Measurements from ENCODE around the gene SEMA3F.

The SEMA3F gene

DNA sequence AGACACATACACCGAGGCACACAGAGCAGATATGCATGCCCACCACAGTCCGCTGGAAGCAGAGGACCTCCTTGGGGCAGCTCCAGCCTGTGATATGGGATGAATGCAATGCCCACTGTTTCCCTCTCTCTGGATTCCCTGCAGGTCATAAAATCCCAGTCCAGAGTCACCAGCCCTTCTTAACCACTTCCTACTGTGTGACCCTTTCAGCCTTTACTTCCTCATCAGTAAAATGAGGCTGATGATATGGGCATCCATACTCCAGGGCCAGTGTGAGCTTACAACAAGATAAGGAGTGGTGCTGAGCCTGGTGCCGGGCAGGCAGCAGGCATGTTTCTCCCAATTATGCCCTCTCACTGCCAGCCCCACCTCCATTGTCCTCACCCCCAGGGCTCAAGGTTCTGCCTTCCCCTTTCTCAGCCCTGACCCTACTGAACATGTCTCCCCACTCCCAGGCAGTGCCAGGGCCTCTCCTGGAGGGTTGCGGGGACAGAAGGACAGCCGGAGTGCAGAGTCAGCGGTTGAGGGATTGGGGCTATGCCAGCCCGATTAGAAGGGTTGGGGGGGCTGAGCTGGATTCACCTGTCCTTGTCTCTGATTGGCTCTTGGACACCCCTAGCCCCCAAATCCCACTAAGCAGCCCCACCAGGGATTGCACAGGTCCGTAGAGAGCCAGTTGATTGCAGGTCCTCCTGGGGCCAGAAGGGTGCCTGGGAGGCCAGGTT lies 36.0 kb downstream of the SEMA3F start, which contains the start of gene GNAT1:
Gene GNAT1, plus strand, starts transcription at position 675 of the 725 bp plus-strand sequence. CDS start 116 bp downstream, outside the sequence.
- Histone ChIP-seq H3K4me3 (ENCODE audit: low read length) (no peak within 1 kb of the TSS), H3K9me3 (ENCODE audit: control insufficient read depth, insufficient read depth, low read length) (no peaks in the 10 kb centered on the region), H3K27ac (ENCODE audit: low read depth, low read length) (no peak within 1 kb of the TSS), H4K20me1 (ENCODE audit: control insufficient read depth, insufficient read depth, low read depth, low read length) (no peaks in the 10 kb centered on the region), H3F3A (ENCODE audit: control insufficient read depth, insufficient read depth) (no peaks in the 10 kb centered on the region), H3K27me3 (ENCODE audit: control insufficient read depth, low read length) (peaks cover 12% of the 10 kb centered on the region; the same call in 1 of the 2 replicates), H3K79me2 (ENCODE audit: control insufficient read depth, low read length) (no peaks in the 10 kb centered on the region), H3K4me1 (ENCODE audit: control insufficient read depth, low read length) (peaks cover 14% of the 10 kb centered on the region), H3K4me2 (ENCODE audit: low read length) (no peak within 1 kb of the TSS), H3K36me3 (ENCODE audit: control insufficient read depth, low read length) (no peaks in the 10 kb centered on the region), H3K9me2 (replicated peaks; ENCODE audit: control insufficient read depth, low read length) (no peaks in the 10 kb centered on the region)
- TF ChIP-seq, protein P1, sequence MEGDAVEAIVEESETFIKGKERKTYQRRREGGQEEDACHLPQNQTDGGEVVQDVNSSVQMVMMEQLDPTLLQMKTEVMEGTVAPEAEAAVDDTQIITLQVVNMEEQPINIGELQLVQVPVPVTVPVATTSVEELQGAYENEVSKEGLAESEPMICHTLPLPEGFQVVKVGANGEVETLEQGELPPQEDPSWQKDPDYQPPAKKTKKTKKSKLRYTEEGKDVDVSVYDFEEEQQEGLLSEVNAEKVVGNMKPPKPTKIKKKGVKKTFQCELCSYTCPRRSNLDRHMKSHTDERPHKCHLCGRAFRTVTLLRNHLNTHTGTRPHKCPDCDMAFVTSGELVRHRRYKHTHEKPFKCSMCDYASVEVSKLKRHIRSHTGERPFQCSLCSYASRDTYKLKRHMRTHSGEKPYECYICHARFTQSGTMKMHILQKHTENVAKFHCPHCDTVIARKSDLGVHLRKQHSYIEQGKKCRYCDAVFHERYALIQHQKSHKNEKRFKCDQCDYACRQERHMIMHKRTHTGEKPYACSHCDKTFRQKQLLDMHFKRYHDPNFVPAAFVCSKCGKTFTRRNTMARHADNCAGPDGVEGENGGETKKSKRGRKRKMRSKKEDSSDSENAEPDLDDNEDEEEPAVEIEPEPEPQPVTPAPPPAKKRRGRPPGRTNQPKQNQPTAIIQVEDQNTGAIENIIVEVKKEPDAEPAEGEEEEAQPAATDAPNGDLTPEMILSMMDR (IDR thresholded peaks at IDR 0.05; ENCODE audit: low read depth, low read length, poor library complexity, severe bottlenecking): no peak
- no peak for TF ChIP-seq EZH2phosphoT487 (IDR thresholded peaks at IDR 0.05; ENCODE audit: borderline replicate concordance, low read length)

DNA sequence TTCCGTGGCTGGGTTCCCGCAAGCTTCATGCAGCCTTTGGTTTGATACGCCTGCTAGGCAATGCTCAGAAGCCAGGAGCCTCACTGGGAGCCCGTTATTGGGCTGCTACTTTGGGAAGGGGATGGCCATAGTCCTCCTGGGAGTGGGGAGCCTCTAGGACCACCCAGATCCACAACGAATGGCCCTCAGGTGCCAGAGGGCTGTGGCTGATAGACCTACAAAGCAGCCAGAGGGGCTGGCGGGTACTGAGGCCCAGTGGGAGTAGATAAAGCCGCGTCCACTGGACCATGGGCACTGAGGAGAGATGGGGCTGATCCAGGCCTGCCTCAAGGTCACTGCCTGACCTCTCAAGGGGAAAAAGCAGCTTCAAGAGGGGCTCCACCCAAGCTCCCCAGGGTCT lies 37.0 kb downstream of the SEMA3F start:
- TF ChIP-seq, protein P1 (IDR thresholded peaks at IDR 0.05; ENCODE audit: low read depth, low read length, poor library complexity, severe bottlenecking): no peak
- TF ChIP-seq EZH2phosphoT487 (IDR thresholded peaks at IDR 0.05; ENCODE audit: borderline replicate concordance, low read length): no peak
- Histone ChIP-seq H3K27ac (ENCODE audit: low read depth, low read length) (no peak overlapping the region), H3K4me3 (ENCODE audit: low read length) (no peak overlapping the region), H3K27me3 (ENCODE audit: control insufficient read depth, low read length) (peaks cover 18% of the 10 kb centered on the region; the same call in 1 of the 2 replicates), H4K20me1 (ENCODE audit: control insufficient read depth, insufficient read depth, low read depth, low read length) (no peaks in the 10 kb centered on the region), H3K9me3 (ENCODE audit: control insufficient read depth, insufficient read depth, low read length) (no peaks in the 10 kb centered on the region), H3K4me2 (ENCODE audit: low read length) (no peak overlapping the region), H3K9me2 (replicated peaks; ENCODE audit: control insufficient read depth, low read length) (no peaks in the 10 kb centered on the region), H3K36me3 (ENCODE audit: control insufficient read depth, low read length) (no peaks in the 10 kb centered on the region), H3K4me1 (ENCODE audit: control insufficient read depth, low read length) (peaks cover 14% of the 10 kb centered on the region), H3F3A (ENCODE audit: control insufficient read depth, insufficient read depth) (no peaks in the 10 kb centered on the region), H3K79me2 (ENCODE audit: control insufficient read depth, low read length) (no peaks in the 10 kb centered on the region)

DNA sequence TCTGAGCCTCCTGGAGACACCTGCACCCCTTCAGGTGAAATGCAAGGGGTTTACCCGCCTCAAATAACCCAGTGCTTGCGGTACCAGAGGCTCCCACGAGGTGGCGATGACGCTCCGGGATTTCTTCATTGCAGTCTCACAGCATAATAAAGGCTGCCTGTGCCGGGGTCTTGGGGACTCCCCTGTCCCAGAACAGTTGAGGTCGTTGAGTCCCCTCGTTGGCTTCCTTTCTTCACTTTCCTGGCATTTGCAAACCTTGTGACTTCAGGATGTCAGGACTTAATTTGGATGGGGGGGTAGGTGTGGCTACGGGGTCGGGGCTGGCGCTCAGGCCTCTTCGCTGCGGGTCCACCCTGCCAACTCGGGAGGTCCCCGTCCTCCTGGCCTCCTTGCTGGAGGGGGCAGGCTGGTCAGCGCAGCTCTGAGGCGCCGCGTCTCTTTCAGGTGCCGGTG lies 37.6 kb downstream of the SEMA3F start:
- Histone ChIP-seq H4K20me1 (ENCODE audit: control insufficient read depth, insufficient read depth, low read depth, low read length) (no peaks in the 10 kb centered on the region), H3K36me3 (ENCODE audit: control insufficient read depth, low read length) (no peaks in the 10 kb centered on the region), H3K27ac (ENCODE audit: low read depth, low read length) (no peak overlapping the region), H3K79me2 (ENCODE audit: control insufficient read depth, low read length) (no peaks in the 10 kb centered on the region), H3F3A (ENCODE audit: control insufficient read depth, insufficient read depth) (no peaks in the 10 kb centered on the region), H3K27me3 (ENCODE audit: control insufficient read depth, low read length) (peaks cover 18% of the 10 kb centered on the region; the same call in 1 of the 2 replicates), H3K4me1 (ENCODE audit: control insufficient read depth, low read length) (peaks cover 14% of the 10 kb centered on the region), H3K4me3 (ENCODE audit: low read length) (no peak overlapping the region), H3K4me2 (ENCODE audit: low read length) (no peak overlapping the region), H3K9me2 (replicated peaks; ENCODE audit: control insufficient read depth, low read length) (no peaks in the 10 kb centered on the region), H3K9me3 (ENCODE audit: control insufficient read depth, insufficient read depth, low read length) (no peaks in the 10 kb centered on the region)
- no peak for TF ChIP-seq EZH2phosphoT487 (IDR thresholded peaks at IDR 0.05; ENCODE audit: borderline replicate concordance, low read length)
- TF ChIP-seq, protein P1 (IDR thresholded peaks at IDR 0.05; ENCODE audit: low read depth, low read length, poor library complexity, severe bottlenecking): peak; percentile 93
